Left lobe of liver (tissue), 2 donors: ENCODE results near the gene GBF1. TPM values are rescaled to one million over a fixed set of nuclear protein-coding genes. Genes with fewer than 3 reads are reported as not detected.

Source experiments
- ATAC-seq: fragments of 200-7000 bp; cut with Tn5 transposase; one replicate; pipeline ENCODE4 v1.9.1; 2020; ENCODE audit warnings: mild to moderate bottlenecking, moderate library complexity
- DNase-seq: peaks from one replicate; pipeline ENCODE4 v3.0.0-alpha.2; 2020; ENCODE audit warnings: low spot score
- total RNA-seq: library from RNA; stranded (reverse); gene quantifications from one replicate; pipeline ENCODE4 v1.2.1, GENCODE V29; 2021
- donor health status: DM: no; HTN: no; CAD: no; lungs with moderate emphysema.
- donor health status: DM: no; HTN: yes; CAD: no.

Gene GBF1
- total RNA-seq, 1 donor from 2014 or later: 22.8 TPM

- ATAC-seq (no peak), DNase-seq (peak; percentile 65)
These were observed 174.2 kb downstream of the GBF1 start for GRCh38 chr10:102419269-102420180.

- no peak for DNase-seq
- ATAC-seq: no peak
These were observed 174.9 kb downstream of the GBF1 start for GRCh38 chr10:102420181-102420713.

- peak; percentile 96 for DNase-seq
- ATAC-seq: peak; percentile 74
These were observed 175.6 kb downstream of the GBF1 start, which contains the start of gene FBXL15 for GRCh38 chr10:102420714-102421506. TSS of gene FBXL15 (plus strand) at chr10:102420836. CDS start at chr10:102421130, 294 bp downstream.

- ATAC-seq: no peak
- no peak for DNase-seq
These were observed 176.1 kb downstream of the GBF1 start for GRCh38 chr10:102421507-102421756.

- ATAC-seq (peak; percentile 59), DNase-seq (peak; percentile 75)
These were observed 176.6 kb downstream of the GBF1 start for GRCh38 chr10:102421757-102422512.

- ATAC-seq (peak; percentile 71), DNase-seq (peak; percentile 88)
These were observed 177.3 kb downstream of the GBF1 start for GRCh38 chr10:102422545-102423129.

- DNase-seq: no peak
- no peak for ATAC-seq
These were observed 178.1 kb downstream of the GBF1 start for GRCh38 chr10:102423372-102423968.

- ATAC-seq: no peak
These were observed 178.8 kb downstream of the GBF1 start for GRCh38 chr10:102424145-102424544.

GRCh38 chr10:102424916-102425315, 179.6 kb downstream of the GBF1 start:
- ATAC-seq: no peak
- DNase-seq: no peak

More at GRCh38 chr10:102424145-102424544, 178.8 kb downstream of the GBF1 start:
- no peak for DNase-seq

- DNase-seq (no peak), ATAC-seq (no peak)
These were observed 180.1 kb downstream of the GBF1 start for GRCh38 chr10:102425444-102425843.

- DNase-seq (no peak), ATAC-seq (no peak)
These were observed 181.5 kb downstream of the GBF1 start for GRCh38 chr10:102426803-102427287.

- DNase-seq: no peak
- no peak for ATAC-seq
These were observed 184.1 kb downstream of the GBF1 start for GRCh38 chr10:102429468-102429867.

- ATAC-seq (peak; percentile 17), DNase-seq (no peak)
These were observed 186.3 kb downstream of the GBF1 start for GRCh38 chr10:102431452-102432124.

Other genes starting within 250 kb of the GBF1 start
- 13.6 TPM for gene ARMH3, start 189.4 kb upstream of the GBF1 start, total RNA-seq
- gene HPS6, start 180.2 kb upstream of the GBF1 start, total RNA-seq: 10.3 TPM
- gene LDB1, start 125.2 kb upstream of the GBF1 start, total RNA-seq: 15.8 TPM
- gene PPRC1, start 112.5 kb upstream of the GBF1 start, total RNA-seq: 6.9 TPM
- 19.3 TPM for gene NOLC1, start 93.1 kb upstream of the GBF1 start, total RNA-seq
- gene ELOVL3, start 19.2 kb upstream of the GBF1 start, total RNA-seq: not detected
- gene PITX3, start 4.0 kb upstream of the GBF1 start, total RNA-seq: not detected
- gene NFKB2, start 150.2 kb downstream of the GBF1 start, total RNA-seq: 9.0 TPM
- gene PSD, start 173.3 kb downstream of the GBF1 start, total RNA-seq: 7.0 TPM
- 12.7 TPM for gene FBXL15, start 175.3 kb downstream of the GBF1 start, total RNA-seq
- gene CUEDC2, start 187.0 kb downstream of the GBF1 start, total RNA-seq: 23.4 TPM
- gene C10orf95, start 206.0 kb downstream of the GBF1 start, total RNA-seq: not detected